WTC11 (cell line): Measurements from ENCODE around the gene EP400. TPM values are rescaled to one million over a fixed set of nuclear protein-coding genes. Genes with fewer than 3 reads are reported as not detected.
A peak's percentile ranks its signal among the peaks of the same experiment; 100 is the strongest.

Source experiments
- ATAC-seq: fragments of 200-7000 bp; cut with Tn5 transposase; 2 replicates; pipeline ENCODE4 v1.10.0; 2021; ENCODE audit warnings: mild to moderate bottlenecking, moderate library complexity
- Bru-seq: library from RNA; stranded (reverse); fragments of 400-500 nt; gene quantifications from one replicate; lab custom pipeline; 2021; lab: Mats Ljungman, UMichigan
- CTCF ChIA-PET: fragments of 300-600 bp; sonication (Branson Sonifier 250); formaldehyde crosslinking; loops from one replicate; lab custom pipeline; 2021; ENCODE audit warnings: antibody characterized with exemption; lab: Charles Lee
- POLR2A ChIA-PET: fragments of 350-600 bp; sonication (Branson Sonifier 250); formaldehyde crosslinking; loops from one replicate; lab custom pipeline; 2021; ENCODE audit warnings: antibody characterized with exemption; lab: Charles Lee
- DNase-seq: peaks from one replicate; pipeline ENCODE4 v3.0.0; 2021; ENCODE audit warnings: low spot score
- H3K27ac Mint-ChIP-seq: 2 replicates; pipeline ENCODE4 v1.8.0; 2021; ENCODE audit warnings: mixed read lengths
- H3K27me3 Mint-ChIP-seq: 2 replicates; pipeline ENCODE4 v1.8.0; 2021; ENCODE audit warnings: low read depth, mild to moderate bottlenecking, moderate library complexity, mixed read lengths
- H3K36me3 Mint-ChIP-seq: 2 replicates; pipeline ENCODE4 v1.8.0; 2021; ENCODE audit warnings: mixed read lengths
- H3K4me1 Mint-ChIP-seq: 2 replicates; pipeline ENCODE4 v1.8.0; 2022; ENCODE audit warnings: mixed read lengths
- H3K4me3 Mint-ChIP-seq: 2 replicates; pipeline ENCODE4 v1.8.0; 2021; ENCODE audit warnings: mild to moderate bottlenecking, moderate library complexity, mixed read lengths
- H3K9me3 Mint-ChIP-seq: 2 replicates; pipeline ENCODE4 v1.8.0; 2021; ENCODE audit warnings: mixed read lengths
- ATF1 ChIP-seq: sonication (generic); formaldehyde crosslinking; IDR thresholded peaks from 2 replicates; pipeline ENCODE4 v1.8.1; 2023; ENCODE audit warnings: mild to moderate bottlenecking, moderate library complexity, missing genetic modification reagents
- ATF3 ChIP-seq: sonication (generic); formaldehyde crosslinking; conservative IDR thresholded peaks from 2 replicates; pipeline ENCODE4 v1.8.1; 2022; ENCODE audit warnings: mild to moderate bottlenecking, missing genetic modification reagents
- CREB1 ChIP-seq: sonication (generic); formaldehyde crosslinking; IDR thresholded peaks from 2 replicates; pipeline ENCODE4 v1.8.0; 2023; ENCODE audit warnings: mild to moderate bottlenecking, missing genetic modification reagents
- CREM ChIP-seq: sonication (generic); formaldehyde crosslinking; IDR thresholded peaks from 2 replicates; pipeline ENCODE4 v1.8.1; 2022; ENCODE audit warnings: mild to moderate bottlenecking, missing genetic modification reagents, moderate library complexity
- E2F4 ChIP-seq: sonication (generic); formaldehyde crosslinking; IDR thresholded peaks from 2 replicates; pipeline ENCODE4 v1.8.1; 2022; ENCODE audit warnings: low read depth, mild to moderate bottlenecking, moderate library complexity, missing genetic modification reagents, borderline replicate concordance
- FOXJ3 ChIP-seq: sonication (generic); formaldehyde crosslinking; IDR thresholded peaks from 2 replicates; pipeline ENCODE4 v1.9.0; 2021; ENCODE audit warnings: missing genetic modification reagents, mild to moderate bottlenecking, borderline replicate concordance
- FOXP4 ChIP-seq: sonication (generic); formaldehyde crosslinking; IDR thresholded peaks from 2 replicates; pipeline ENCODE4 v1.8.0; 2022; ENCODE audit warnings: mild to moderate bottlenecking, missing genetic modification reagents
- HMGXB4 ChIP-seq: sonication (generic); formaldehyde crosslinking; IDR thresholded peaks from 2 replicates; pipeline ENCODE4 v1.8.1; 2023; ENCODE audit warnings: mild to moderate bottlenecking, moderate library complexity, missing genetic modification reagents
- IRF1 ChIP-seq: sonication (generic); formaldehyde crosslinking; IDR thresholded peaks from 2 replicates; pipeline ENCODE4 v1.8.0; 2023; ENCODE audit warnings: missing genetic modification reagents
- JUN ChIP-seq: sonication (generic); formaldehyde crosslinking; IDR thresholded peaks from 2 replicates; pipeline ENCODE4 v1.8.0; 2023; ENCODE audit warnings: mild to moderate bottlenecking, missing genetic modification reagents
- KAT7 ChIP-seq: sonication (generic); formaldehyde crosslinking; IDR thresholded peaks from 2 replicates; pipeline ENCODE4 v1.8.1; 2023; ENCODE audit warnings: missing genetic modification reagents, mild to moderate bottlenecking, borderline replicate concordance
- NFE2L1 ChIP-seq: sonication (generic); formaldehyde crosslinking; IDR thresholded peaks from 2 replicates; pipeline ENCODE4 v1.8.1; 2023; ENCODE audit warnings: missing genetic modification reagents
- NR2C2 ChIP-seq: sonication (generic); formaldehyde crosslinking; IDR thresholded peaks from 2 replicates; pipeline ENCODE4 v1.8.0; 2022; ENCODE audit warnings: mild to moderate bottlenecking, missing genetic modification reagents
- NR3C1 ChIP-seq: sonication (generic); formaldehyde crosslinking; conservative IDR thresholded peaks from 2 replicates; pipeline ENCODE4 v1.8.1; 2023; ENCODE audit warnings: low read depth, mild to moderate bottlenecking, missing genetic modification reagents
- PRRX2 ChIP-seq: fragments of 250-450 bp; sonication (Bioruptor Pico); IDR thresholded peaks from 2 replicates; pipeline ENCODE4 v1.8.0; 2021; ENCODE audit warnings: mild to moderate bottlenecking
- RELA ChIP-seq: sonication (generic); formaldehyde crosslinking; IDR thresholded peaks from 2 replicates; pipeline ENCODE4 v1.8.1; 2022; ENCODE audit warnings: missing genetic modification reagents, mild to moderate bottlenecking, borderline replicate concordance
- SOX15 ChIP-seq: fragments of 250-450 bp; sonication (Bioruptor Pico); IDR thresholded peaks from 2 replicates; pipeline ENCODE4 v1.9.0; 2021; ENCODE audit warnings: mild to moderate bottlenecking
- SP1 ChIP-seq: sonication (generic); formaldehyde crosslinking; conservative IDR thresholded peaks from 2 replicates; pipeline ENCODE4 v1.8.1; 2022; ENCODE audit warnings: missing genetic modification reagents
- TP53 ChIP-seq: sonication (generic); formaldehyde crosslinking; IDR thresholded peaks from 2 replicates; pipeline ENCODE4 v1.8.1; 2023; ENCODE audit warnings: mild to moderate bottlenecking, missing genetic modification reagents
- ZBTB21 ChIP-seq: sonication (generic); formaldehyde crosslinking; IDR thresholded peaks from 2 replicates; pipeline ENCODE4 v1.8.1; 2023; ENCODE audit warnings: mild to moderate bottlenecking, missing genetic modification reagents, borderline replicate concordance
- ZBTB43 ChIP-seq: sonication (generic); formaldehyde crosslinking; IDR thresholded peaks from 2 replicates; pipeline ENCODE4 v1.8.1; 2023; ENCODE audit warnings: mild to moderate bottlenecking, missing genetic modification reagents
- ZNF121 ChIP-seq: sonication (generic); formaldehyde crosslinking; IDR thresholded peaks from 2 replicates; pipeline ENCODE4 v1.8.0; 2023; ENCODE audit warnings: missing genetic modification reagents
- ZNF219 ChIP-seq: sonication (generic); formaldehyde crosslinking; IDR thresholded peaks from 2 replicates; pipeline ENCODE4 v1.8.0; 2023; ENCODE audit warnings: missing genetic modification reagents, mild to moderate bottlenecking, borderline replicate concordance
- ZNF263 ChIP-seq: sonication (generic); formaldehyde crosslinking; IDR thresholded peaks from 2 replicates; pipeline ENCODE4 v1.8.1; 2022; ENCODE audit warnings: low read depth, mild to moderate bottlenecking, moderate library complexity, missing genetic modification reagents
- ZNF281 ChIP-seq: sonication (generic); formaldehyde crosslinking; IDR thresholded peaks from 2 replicates; pipeline ENCODE4 v1.8.0; 2023; ENCODE audit warnings: mild to moderate bottlenecking, missing genetic modification reagents
- ZNF317 ChIP-seq: sonication (generic); formaldehyde crosslinking; IDR thresholded peaks from 2 replicates; pipeline ENCODE4 v1.8.1; 2023; ENCODE audit warnings: low read depth, mild to moderate bottlenecking, moderate library complexity, missing genetic modification reagents, borderline replicate concordance
- long read RNA-seq, 3 experiments: library from RNA in 1 of 3; library from capped mRNA in 1 of 3; library from polyadenylated mRNA in 1 of 3; unstranded in 2 of 3; stranded (forward) in 1 of 3; transcript quantifications; one replicate each; pipeline ENCODE4 v2.0.0, GENCODE V29; 2021
- total RNA-seq: library from RNA; stranded (reverse); gene quantifications from 3 replicates; pipeline ENCODE4 v1.2.3, GENCODE V29; 2021

Gene EP400
- total RNA-seq, result 73.0 to 76.7 TPM (median 75.8 TPM) in 3 replicates
- Bru-seq, nascent RNA, result percentile 70 among the genes with signal in this experiment
- long read RNA-seq, experiment 1, full-length matches to known transcripts, result 8 of 94 reads
- long read RNA-seq, experiment 1, partial matches to known transcripts, result 48 of 94 reads
- long read RNA-seq, experiment 1, other reads (novel, unspliced or antisense), result 38 of 94 reads
- long read RNA-seq, experiment 2, full-length matches to known transcripts, result 6 of 75 reads
- long read RNA-seq, experiment 2, partial matches to known transcripts, result 52 of 75 reads
- long read RNA-seq, experiment 2, other reads (novel, unspliced or antisense), result 17 of 75 reads
- long read RNA-seq, experiment 3, result 0 reads

- H3K27ac Mint-ChIP-seq, result no peak within 1 kb of the TSS
- CTCF ChIA-PET, result interaction anchor here (0.7 to 1.5 kb wide), 6 partner anchors 9 to 214 kb away, joined by 3 to 9 read pairs (median 6); partner anchors contain the start of gene PUS1
- no peaks in the 10 kb centered on the region for H3K27me3 Mint-ChIP-seq
- POLR2A ChIA-PET, result interaction anchor here (0.5 to 0.7 kb wide), 4 partner anchors 11 to 195 kb away, joined by 3 to 4 read pairs (median 4); no protein-coding TSS in a partner anchor
- peak; percentile 96 for ATAC-seq
- peak; percentile 94 for DNase-seq
- peak within 1 kb of the TSS; percentile 83 for H3K4me3 Mint-ChIP-seq
- peaks cover 6% of the 10 kb centered on the region for H3K36me3 Mint-ChIP-seq
- H3K9me3 Mint-ChIP-seq, result no peaks in the 10 kb centered on the region
- H3K4me1 Mint-ChIP-seq, result peaks cover 7% of the 10 kb centered on the region
- no peak for TF ChIP-seq NR3C1
- TF ChIP-seq CREM (CRISPR knock-in tag), result peak; percentile 72
- no peak for TF ChIP-seq SOX15
- TF ChIP-seq SP1 (CRISPR knock-in tag), result peak; percentile 94
- TF ChIP-seq ZNF317 (CRISPR knock-in tag), result no peak
- TF ChIP-seq IRF1 (CRISPR knock-in tag), result no peak
- no peak for TF ChIP-seq ZBTB43 (CRISPR knock-in tag)
- no peak for TF ChIP-seq CREB1 (CRISPR knock-in tag)
- TF ChIP-seq RELA (CRISPR knock-in tag), result no peak
- no peak for TF ChIP-seq NFE2L1 (CRISPR knock-in tag)
- no peak for TF ChIP-seq TP53 (CRISPR knock-in tag)
- no peak for TF ChIP-seq ZBTB21 (CRISPR knock-in tag)
- TF ChIP-seq ZNF263 (CRISPR knock-in tag), result no peak
- TF ChIP-seq HMGXB4 (CRISPR knock-in tag), result peak; percentile 89
- no peak for TF ChIP-seq FOXJ3 (CRISPR knock-in tag)
- TF ChIP-seq KAT7 (CRISPR knock-in tag), result 0 out of 2 replicates have a peak, but pooled peaks have one; percentile 48
- TF ChIP-seq FOXP4, result peak; percentile 44; the same call in 1 of the 2 replicates
- no peak for TF ChIP-seq ZNF121 (CRISPR knock-in tag)
- no peak for TF ChIP-seq ZNF219
- no peak for TF ChIP-seq ATF1 (CRISPR knock-in tag)
- no peak for TF ChIP-seq ATF3 (CRISPR knock-in tag)
- no peak for TF ChIP-seq ZNF281 (CRISPR knock-in tag)
- TF ChIP-seq NR2C2 (CRISPR knock-in tag), result no peak
- no peak for TF ChIP-seq PRRX2
- TF ChIP-seq E2F4 (CRISPR knock-in tag), result no peak; the same call in 1 of the 2 replicates
- 0 out of 2 replicates have a peak, but pooled peaks have one; percentile 21 for TF ChIP-seq JUN (CRISPR knock-in tag)
Measured at GRCh38 chr12:131949431-131950181, at the start of gene EP400. EP400 (plus strand) TSS chr12:131949942; CDS start chr12:131960620, 10,678 bp downstream.
